OCI-LY7 (cell line): ENCODE results near the gene ANKRD44. TPM values are rescaled to one million over a fixed set of nuclear protein-coding genes. Genes with fewer than 3 reads are reported as not detected.

ENCODE experiments used
- BruUV-seq: library from RNA; stranded (reverse); fragments of 400-500 nt; replicated peaks from 2 replicates; lab custom pipeline; 2021; lab: Mats Ljungman, UMichigan
- CTCF ChIA-PET: fragments of 300-600 bp; sonication (Branson Sonifier 250); formaldehyde crosslinking; loops from one replicate; lab custom pipeline; 2022; ENCODE audit warnings: antibody characterized with exemption; ENCODE audit not compliant: unreplicated experiment; lab: Charles Lee
- POLR2A ChIA-PET: fragments of 300-600 bp; sonication (Branson Sonifier 250); formaldehyde crosslinking; loops from one replicate; lab custom pipeline; 2022; ENCODE audit warnings: antibody characterized with exemption; lab: Charles Lee
- DNase-seq: peaks from one replicate; pipeline ENCODE4 v3.0.0-alpha.2; 2015; ENCODE audit warnings: low spot score
- H2AFZ ChIP-seq: fragments of 200-600 bp; sonication (generic), shearing (Covaris generic); 2 replicates; pipeline ENCODE4 v1.6.1; 2014; ENCODE audit warnings: mild to moderate bottlenecking, antibody characterized with exemption, low read length, moderate library complexity
- H3K27ac ChIP-seq: fragments of 200-600 bp; sonication (generic); 2 replicates; pipeline ENCODE4 v1.5.1; 2014; ENCODE audit warnings: mixed run types, low read depth, mild to moderate bottlenecking, moderate library complexity, low read length, inconsistent platforms; ENCODE audit not compliant: poor library complexity, severe bottlenecking
- H3K36me3 ChIP-seq: fragments of 200-600 bp; sonication (generic); 2 replicates; pipeline ENCODE4 v1.6.1; 2014; ENCODE audit warnings: mild to moderate bottlenecking, antibody characterized with exemption, low read length, moderate library complexity, mixed read lengths; ENCODE audit not compliant: insufficient read depth
- H3K4me1 ChIP-seq: fragments of 200-600 bp; sonication (generic); 2 replicates; pipeline ENCODE4 v1.5.1; 2014; ENCODE audit warnings: mild to moderate bottlenecking, low read length; ENCODE audit not compliant: insufficient read depth, poor library complexity, severe bottlenecking
- H3K4me2 ChIP-seq: fragments of 200-600 bp; sonication (generic); 2 replicates; pipeline ENCODE4 v1.6.1; 2014; ENCODE audit warnings: mild to moderate bottlenecking, low read length
- H3K4me3 ChIP-seq: fragments of 200-600 bp; sonication (generic); 2 replicates; pipeline ENCODE4 v1.5.1; 2014; ENCODE audit warnings: mild to moderate bottlenecking, low read depth, low read length; ENCODE audit not compliant: poor library complexity, severe bottlenecking
- H3K79me2 ChIP-seq: fragments of 200-600 bp; sonication (generic); 2 replicates; pipeline ENCODE4 v1.6.1; 2016; ENCODE audit warnings: low read depth, mild to moderate bottlenecking, low read length, moderate library complexity, mixed read lengths; ENCODE audit not compliant: insufficient read depth
- H3K9me2 ChIP-seq: fragments of 200-600 bp; sonication (generic); 2 replicates; pipeline ENCODE4 v1.6.1; 2016; ENCODE audit warnings: mild to moderate bottlenecking, low read length, mixed read lengths; ENCODE audit not compliant: insufficient read depth
- H3K9me3 ChIP-seq: fragments of 200-600 bp; sonication (generic); 2 replicates; pipeline ENCODE4 v1.6.1; 2014; ENCODE audit warnings: mild to moderate bottlenecking, mixed run types, low read length, mixed read lengths
- H4K20me1 ChIP-seq: fragments of 200-600 bp; sonication (generic); 2 replicates; pipeline ENCODE4 v1.6.1; 2014; ENCODE audit warnings: mild to moderate bottlenecking, antibody characterized with exemption, low read length, moderate library complexity, mixed read lengths; ENCODE audit not compliant: insufficient read depth
- CTCF ChIP-seq: fragments of 200-600 bp; sonication (generic); conservative IDR thresholded peaks from 2 replicates; pipeline ENCODE4 v1.5.1; 2014; ENCODE audit warnings: mild to moderate bottlenecking, antibody characterized with exemption, low read length, moderate library complexity, mixed read lengths
- EZH2phosphoT487 ChIP-seq: fragments of 200-600 bp; sonication (generic); IDR thresholded peaks from 2 replicates; pipeline ENCODE4 v1.6.1; 2018; ENCODE audit warnings: low read depth, borderline replicate concordance, mild to moderate bottlenecking, mixed run types, antibody characterized with exemption, low read length, moderate library complexity, mixed read lengths
- intact Hi-C: fragments of 100-400 bp; cut with micrococcal nuclease; formaldehyde crosslinking; loops from one replicate; pipeline ENCODE4 v1.10.0; 2022; ENCODE audit not compliant: unreplicated experiment
- total RNA-seq, 2 experiments: library from RNA; depleted of rRNA in 1 of 2; stranded (reverse); fragments of >200 nt in 1 of 2; shearing (Covaris generic) in 1 of 2; gene quantifications; 2 replicates each; pipeline ENCODE4 v1.2.3, GENCODE V29; 2014 to 2022

The ANKRD44 gene
- total RNA-seq, 2 experiments from 2014 or later, result 69.4 to 73.7 TPM

- BruUV-seq, result no TSS peak
- POLR2A ChIA-PET, result interaction anchor here (0.9 kb wide), 1 partner anchor 68 kb away, joined by 3 read pairs; no protein-coding TSS in a partner anchor
- no peaks in the 10 kb centered on the region for H3K9me2 ChIP-seq
- intact Hi-C loops, result no loop called here
- no peaks in the 10 kb centered on the region for H3K9me3 ChIP-seq
- no peaks in the 10 kb centered on the region for H3K79me2 ChIP-seq
- H3K36me3 ChIP-seq, result peaks cover 31% of the 10 kb centered on the region
- H3K4me2 ChIP-seq, result no peak overlapping the region
- H3K4me3 ChIP-seq, result no peak overlapping the region
- no peak overlapping the region for H3K27ac ChIP-seq
- H4K20me1 ChIP-seq, result no peaks in the 10 kb centered on the region
- H2AFZ ChIP-seq, result no peak overlapping the region
- H3K4me1 ChIP-seq, result peaks cover 4% of the 10 kb centered on the region
- CTCF ChIA-PET, result no interaction called here
- DNase-seq, result no peak
- no peak for TF ChIP-seq EZH2phosphoT487
- no peak for TF ChIP-seq CTCF
Observed at GRCh38 chr2:196992466-196992865, 318.1 kb downstream of the ANKRD44 start.

- DNase-seq, result no peak
- Histone ChIP-seq H3K4me3 (no peak overlapping the region), H3K9me3 (no peaks in the 10 kb centered on the region), H3K4me1 (peaks cover 4% of the 10 kb centered on the region), H4K20me1 (no peaks in the 10 kb centered on the region), H3K27ac (no peak overlapping the region), H2AFZ (no peak overlapping the region), H3K79me2 (no peaks in the 10 kb centered on the region), H3K9me2 (no peaks in the 10 kb centered on the region), H3K36me3 (peaks cover 27% of the 10 kb centered on the region), H3K4me2 (no peak overlapping the region)
- no peak for TF ChIP-seq CTCF
- TF ChIP-seq EZH2phosphoT487, result no peak
- BruUV-seq, result no TSS peak
- intact Hi-C loops, result no loop called here
- POLR2A ChIA-PET, result interaction anchor here (0.7 kb wide), 1 partner anchor 17 kb away, joined by 5 read pairs; no protein-coding TSS in a partner anchor
- CTCF ChIA-PET, result no interaction called here
Observed at GRCh38 chr2:196990788-196991461, 319.7 kb downstream of the ANKRD44 start.

- H2AFZ ChIP-seq, result no peak overlapping the region
- no peaks in the 10 kb centered on the region for H3K9me3 ChIP-seq
- H4K20me1 ChIP-seq, result no peaks in the 10 kb centered on the region
- ChIA-PET CTCF (no interaction called here), POLR2A (interaction anchor here (0.7 kb wide), 1 partner anchor 16 kb away, joined by 5 read pairs; no protein-coding TSS in a partner anchor)
- TF ChIP-seq EZH2phosphoT487, result no peak
- no peak for TF ChIP-seq CTCF
- no peaks in the 10 kb centered on the region for H3K79me2 ChIP-seq
- H3K4me2 ChIP-seq, result no peak overlapping the region
- peaks cover 4% of the 10 kb centered on the region for H3K4me1 ChIP-seq
- H3K4me3 ChIP-seq, result no peak overlapping the region
- H3K9me2 ChIP-seq, result no peaks in the 10 kb centered on the region
- no peak for DNase-seq
- H3K36me3 ChIP-seq, result peaks cover 21% of the 10 kb centered on the region
- no peak overlapping the region for H3K27ac ChIP-seq
- BruUV-seq, result no TSS peak
- intact Hi-C loops, result no loop called here
Observed at GRCh38 chr2:196990092-196990491, 320.5 kb downstream of the ANKRD44 start.
